Breast epithelium (tissue), 4 donors: ENCODE results near the gene PHACTR1. TPM values are rescaled to one million over a fixed set of nuclear protein-coding genes. Genes with fewer than 3 reads are reported as not detected.

Experiments used
- DNase-seq, 2 donors: peaks; one replicate each; pipeline ENCODE4 v3.0.0-alpha.2; 2019; ENCODE audit warnings: low spot score in 2 of 2
- H3K27ac ChIP-seq, 2 donors: fragments of 200-600 bp; sonication (generic) in 1 of 2; one replicate each; pipeline ENCODE4 v1.5.1; 2016 to 2019; ENCODE audit warnings: mild to moderate bottlenecking in 1 of 2
- H3K27me3 ChIP-seq, 2 donors: fragments of 200-600 bp; sonication (generic) in 1 of 2; one replicate each; pipeline versions ENCODE4 v1.5.1 to v1.6.0; 2017 to 2019; ENCODE audit warnings: control low read depth in 1 of 2, mild to moderate bottlenecking in 1 of 2
- H3K36me3 ChIP-seq: fragments of 200-600 bp; one replicate; pipeline ENCODE4 v1.5.1; 2019
- H3K4me1 ChIP-seq, 2 donors: fragments of 200-600 bp; sonication (generic); one replicate each; pipeline ENCODE4 v1.5.1; 2016 to 2019; ENCODE audit warnings: control low read depth in 1 of 2
- H3K4me3 ChIP-seq, 3 donors: fragments of 200-600 bp; sonication (generic); 1 replicate in 2 of 3; 2 replicates in 1 of 3; pipeline ENCODE4 v1.5.1; 2016 to 2019; ENCODE audit warnings: mild to moderate bottlenecking in 3 of 3, moderate library complexity in 2 of 3
- H3K9me3 ChIP-seq, 2 donors: fragments of 200-600 bp; sonication (generic) in 1 of 2; one replicate each; pipeline ENCODE4 v1.5.1; 2016 to 2019; ENCODE audit warnings: control low read depth in 1 of 2
- CTCF ChIP-seq, 3 donors: fragments of 450-650 bp; IDR thresholded peaks; one replicate each; pipeline ENCODE4 v1.5.1; 2016 to 2017; ENCODE audit warnings: antibody characterized with exemption in 3 of 3, mild to moderate bottlenecking in 3 of 3, moderate library complexity in 3 of 3
- POLR2A ChIP-seq: fragments of 450-650 bp; IDR thresholded peaks from one replicate; pipeline ENCODE4 v1.6.1; 2016; ENCODE audit warnings: antibody characterized with exemption, mild to moderate bottlenecking, moderate library complexity
- POLR2AphosphoS5 ChIP-seq, 3 donors: sonication (generic); formaldehyde crosslinking; IDR thresholded peaks; one replicate each; pipeline ENCODE4 v1.6.1; 2017; ENCODE audit warnings: antibody characterized with exemption in 3 of 3
- intact Hi-C: fragments of 100-400 bp; cut with DNase I; formaldehyde crosslinking; loops from one replicate; pipeline ENCODE4 v1.15.1; 2023; ENCODE audit warnings: low total_unique reads
- total RNA-seq, 3 donors: library from RNA; depleted of rRNA; stranded (reverse); fragments of >200 nt; gene quantifications; one replicate each; pipeline ENCODE4 v1.1.0, GENCODE V29; 2016

The PHACTR1 gene
- total RNA-seq, 3 donors from 2014 or later: 4.1 to 5.6 (median 4.6) TPM

DNA sequence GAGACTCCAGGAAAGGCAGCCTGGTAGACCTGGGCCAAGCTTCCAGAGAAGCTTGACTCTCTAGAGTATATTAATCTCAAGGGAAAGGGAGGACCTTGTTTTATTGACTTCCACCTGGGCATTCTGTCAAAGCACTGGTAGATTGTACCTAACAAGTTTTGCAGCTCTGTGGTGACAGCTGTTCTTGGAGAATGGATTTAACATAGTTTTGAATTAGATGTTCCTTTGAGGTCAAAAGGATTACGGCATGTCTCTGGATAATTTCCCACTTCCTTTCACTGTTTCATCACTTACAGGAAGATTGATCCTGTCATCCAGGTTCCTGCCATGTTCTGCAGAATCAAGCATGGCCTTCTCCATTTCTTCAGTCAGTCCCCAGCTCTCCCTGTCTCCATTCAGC lies 246.0 kb downstream of the PHACTR1 start:
- TF ChIP-seq POLR2AphosphoS5 (IDR thresholded peaks at IDR 0.05): no peak
- TF ChIP-seq POLR2A: no peak
- no peak for TF ChIP-seq CTCF (IDR thresholded peaks at IDR 0.05)
- DNase-seq: no peak
- H3K27ac ChIP-seq: peak overlapping the region in 1 of 2 donors; percentile 24
- intact Hi-C loops: no loop called here
- no peaks in the 10 kb centered on the region for H3K4me1 ChIP-seq
- H3K9me3 ChIP-seq: no peaks in the 10 kb centered on the region
- no peaks in the 10 kb centered on the region for H3K27me3 ChIP-seq
- H3K36me3 ChIP-seq: no peaks in the 10 kb centered on the region
- H3K4me3 ChIP-seq: no peak overlapping the region

DNA sequence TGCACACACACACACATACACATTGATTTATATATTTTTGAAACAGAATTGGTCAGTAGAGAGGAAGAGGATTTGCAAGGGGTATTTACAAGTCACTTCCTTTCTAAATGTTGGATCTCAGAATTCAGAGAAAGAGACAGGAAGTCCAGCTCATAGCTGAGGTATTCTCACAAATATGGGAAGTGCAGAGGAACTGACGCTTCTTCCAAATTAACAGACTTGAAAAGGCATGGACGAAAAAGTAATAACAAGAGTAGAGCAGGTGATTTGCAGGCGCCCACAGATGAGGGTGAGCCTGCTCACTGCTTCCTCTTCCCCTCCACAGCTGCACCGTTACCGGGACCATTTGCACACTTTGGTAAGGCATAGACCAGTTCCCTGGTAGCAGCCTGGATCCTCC lies 246.4 kb downstream of the PHACTR1 start:
- intact Hi-C loops: no loop called here
- Histone ChIP-seq H3K4me3 (no peak overlapping the region), H3K27me3 (no peaks in the 10 kb centered on the region), H3K36me3 (no peaks in the 10 kb centered on the region), H3K4me1 (no peaks in the 10 kb centered on the region), H3K27ac (no peak overlapping the region), H3K9me3 (no peaks in the 10 kb centered on the region)
- no peak for DNase-seq
- no peak for TF ChIP-seq POLR2A
- TF ChIP-seq CTCF (IDR thresholded peaks at IDR 0.05): no peak
- no peak for TF ChIP-seq POLR2AphosphoS5 (IDR thresholded peaks at IDR 0.05)

DNA sequence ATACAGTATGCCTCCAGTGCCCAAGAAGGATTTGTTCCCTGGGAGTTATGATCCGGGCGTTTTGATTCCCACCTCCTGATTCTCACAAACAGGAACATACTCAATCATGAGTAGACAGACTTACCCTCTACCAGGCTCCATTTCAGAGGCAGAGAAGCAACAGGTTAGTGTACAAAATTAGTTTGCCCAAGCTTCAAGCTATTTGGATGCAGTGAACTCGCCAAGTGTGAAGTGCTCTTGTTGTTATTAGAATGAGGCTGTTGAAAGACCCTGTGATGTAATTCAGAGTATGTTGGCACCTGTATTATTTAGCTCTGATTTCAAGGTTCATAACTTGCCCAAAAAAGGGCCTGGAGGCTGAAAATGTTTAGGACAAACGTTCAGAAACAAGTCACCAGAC lies 247.0 kb downstream of the PHACTR1 start:
- Histone ChIP-seq H3K9me3 (no peaks in the 10 kb centered on the region), H3K27me3 (no peaks in the 10 kb centered on the region), H3K36me3 (no peaks in the 10 kb centered on the region), H3K4me1 (no peaks in the 10 kb centered on the region), H3K27ac (no peak overlapping the region), H3K4me3 (no peak overlapping the region)
- no peak for DNase-seq
- intact Hi-C loops: no loop called here
- no peak for TF ChIP-seq POLR2A

DNA sequence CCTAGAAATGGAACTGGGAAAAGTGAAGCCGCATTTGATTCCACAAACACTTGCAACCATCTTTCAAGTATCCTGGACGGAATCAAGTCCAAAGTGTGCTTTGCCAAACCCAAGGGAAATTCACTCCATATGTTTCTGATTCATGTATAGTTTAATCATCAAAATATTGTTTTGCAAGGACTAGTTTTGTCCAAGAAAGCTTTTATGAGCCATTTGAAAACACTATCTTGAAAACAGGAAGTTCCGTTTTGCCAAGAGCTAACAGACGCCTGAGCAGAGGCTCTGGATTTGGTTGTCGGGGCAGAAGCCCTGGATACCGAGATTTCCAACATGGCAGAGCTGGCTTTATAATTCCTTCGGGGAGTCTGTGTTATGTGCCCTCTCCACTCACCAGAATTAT lies 251.1 kb downstream of the PHACTR1 start:
- no peaks in the 10 kb centered on the region for H3K4me1 ChIP-seq

DNA sequence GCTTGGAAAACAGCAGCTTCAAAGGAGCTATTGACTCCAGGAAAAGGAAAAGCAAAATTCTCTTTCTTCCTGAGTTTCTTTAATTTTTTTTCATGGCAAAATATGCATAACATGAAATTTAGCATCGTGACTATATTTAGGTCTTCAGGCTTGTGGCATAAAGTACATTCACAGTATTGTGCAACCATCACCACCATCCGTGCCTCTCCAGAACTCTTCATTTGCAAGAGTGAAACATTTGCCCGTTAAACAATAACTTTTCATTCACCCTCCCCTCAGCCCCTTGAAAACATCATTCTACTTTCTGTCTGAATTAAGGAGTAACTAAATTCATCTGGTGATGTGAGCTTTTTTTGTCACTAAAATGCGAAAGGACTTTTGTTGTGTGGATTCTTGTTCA lies 251.7 kb downstream of the PHACTR1 start:
- Histone ChIP-seq H3K4me1 (no peaks in the 10 kb centered on the region), H3K27me3 (no peaks in the 10 kb centered on the region), H3K27ac (no peak overlapping the region), H3K9me3 (no peaks in the 10 kb centered on the region), H3K36me3 (no peaks in the 10 kb centered on the region), H3K4me3 (no peak overlapping the region)
- DNase-seq: no peak
- TF ChIP-seq CTCF (IDR thresholded peaks at IDR 0.05): no peak
- TF ChIP-seq POLR2AphosphoS5 (IDR thresholded peaks at IDR 0.05): no peak
- no peak for TF ChIP-seq POLR2A
- intact Hi-C loops: no loop called here

More for the DNA sequence above, 251.1 kb downstream of the PHACTR1 start:
- DNase-seq: no peak
- Histone ChIP-seq H3K9me3 (no peaks in the 10 kb centered on the region), H3K4me3 (peak overlapping the region in 1 of 3 donors; percentile 4), H3K27ac (no peak overlapping the region), H3K36me3 (no peaks in the 10 kb centered on the region), H3K27me3 (no peaks in the 10 kb centered on the region)
- intact Hi-C loops: no loop called here
- TF ChIP-seq CTCF (IDR thresholded peaks at IDR 0.05) (no peak), POLR2AphosphoS5 (IDR thresholded peaks at IDR 0.05) (no peak), POLR2A (no peak)
